K562 (cell line): Measurements from ENCODE around the gene AK5. TPM values are rescaled to one million over a fixed set of nuclear protein-coding genes. Genes with fewer than 3 reads are reported as not detected.

ENCODE experiments used
- ATAC-seq: fragments of 200-7000 bp; cut with Tn5 transposase; 3 replicates; pipeline ENCODE4 v1.9.1; 2020; ENCODE audit warnings: moderate library complexity
- BruUV-seq: library from RNA; stranded (reverse); fragments of 400-500 nt; replicated peaks from 2 replicates; lab custom pipeline; 2021; lab: Mats Ljungman, UMichigan
- CTCF ChIA-PET: fragments of 300-600 bp; formaldehyde crosslinking; extraction: SDS; loops from one replicate; lab custom pipeline; 2021; ENCODE audit warnings: low intra/inter-chr PET ratio; lab: Yijun Ruan, JAX
- POLR2A ChIA-PET: fragments of 300-600, 350-650 bp; sonication (Branson Sonifier 250); formaldehyde crosslinking; extraction: SDS; loops from one replicate; lab custom pipeline; 2021; ENCODE audit warnings: antibody characterized with exemption, inconsistent platforms; lab: Yijun Ruan, JAX
- DNase-seq, 4 experiments: peaks; one replicate each; pipeline versions ENCODE4 v3.0.0 to v3.0.0-alpha.2; 2011 to 2018; ENCODE audit warnings: low spot score in 3 of 4, mixed read lengths in 3 of 4; ENCODE audit errors: extremely low read depth in 1 of 4
- FAIRE-seq: peaks from 2 replicates; lab custom pipeline; 2011; peaks lifted over from hg19 to GRCh38; lab: Jason Lieb, UNC
- H2AFZ ChIP-seq: 2 replicates; pipeline ENCODE4 v1.6.0; 2011; ENCODE audit warnings: low read depth, low read length, control low read depth, inconsistent platforms
- H3K27ac ChIP-seq: fragments of 200-600 bp; 3 replicates; pipeline ENCODE4 v1.8.0; 2011; ENCODE audit warnings: low read depth, mild to moderate bottlenecking, control low read depth, inconsistent platforms, low read length, moderate library complexity, mixed read lengths; ENCODE audit errors: extremely low read depth
- H3K27me3 ChIP-seq, 2 experiments: fragments of 300-600 bp in 1 of 2; 2 replicates in 1 of 2; 3 replicates in 1 of 2; pipeline versions ENCODE4 v1.6.0 to v1.8.0; 2011; ENCODE audit warnings: inconsistent platforms in 2 of 2, low read length in 2 of 2, mild to moderate bottlenecking in 1 of 2, mixed read lengths in 1 of 2, moderate library complexity in 1 of 2; ENCODE audit not compliant: control insufficient read depth in 2 of 2, insufficient read depth in 2 of 2
- H3K36me3 ChIP-seq: fragments of 300-600 bp; 3 replicates; pipeline ENCODE4 v1.8.0; 2011; ENCODE audit warnings: mild to moderate bottlenecking, low read length, inconsistent platforms; ENCODE audit not compliant: control insufficient read depth, insufficient read depth
- H3K4me1 ChIP-seq, 2 experiments: fragments of 200-600 bp in 1 of 2; replicated peaks in 1 of 2; 2 replicates in 1 of 2; 3 replicates in 1 of 2; pipeline versions ENCODE4 v1.5.1 to v1.8.0; 2011; ENCODE audit warnings: inconsistent platforms in 2 of 2, low read length in 2 of 2, mild to moderate bottlenecking in 1 of 2, mixed read lengths in 1 of 2, moderate library complexity in 1 of 2; ENCODE audit not compliant: control insufficient read depth in 2 of 2, insufficient read depth in 2 of 2
- H3K4me2 ChIP-seq: 2 replicates; pipeline ENCODE4 v1.6.1; 2011; ENCODE audit warnings: low read length, control low read depth, inconsistent platforms, mixed read lengths; ENCODE audit not compliant: insufficient read depth
- H3K4me3 ChIP-seq: fragments of 200-600 bp; sonication (generic), shearing (Covaris generic); 2 replicates; pipeline ENCODE4 v1.5.1; 2016; ENCODE audit warnings: control low read depth, inconsistent platforms
- H3K79me2 ChIP-seq: fragments of 200-600 bp; 3 replicates; pipeline ENCODE4 v1.8.0; 2011; ENCODE audit warnings: low read length, inconsistent platforms; ENCODE audit not compliant: control insufficient read depth, insufficient read depth
- H3K9ac ChIP-seq, 2 experiments: 2 replicates each; pipeline versions ENCODE4 v1.6.0 to v1.6.1; 2011; ENCODE audit warnings: low read depth in 2 of 2, low read length in 2 of 2, control low read depth in 1 of 2, inconsistent platforms in 1 of 2, mild to moderate bottlenecking in 1 of 2, mixed read lengths in 1 of 2; ENCODE audit not compliant: insufficient read depth in 1 of 2
- H3K9me1 ChIP-seq: one replicate; pipeline ENCODE4 v1.6.0; 2011; ENCODE audit warnings: inconsistent platforms, mild to moderate bottlenecking, low read length, moderate library complexity; ENCODE audit not compliant: control insufficient read depth, insufficient read depth
- H3K9me3 ChIP-seq: replicated peaks from 2 replicates; pipeline ENCODE4 v1.5.1; 2011; ENCODE audit warnings: low read depth, low read length, inconsistent platforms; ENCODE audit not compliant: control insufficient read depth, insufficient read depth
- H4K20me1 ChIP-seq: replicated peaks from 2 replicates; pipeline ENCODE4 v1.6.1; 2011; ENCODE audit warnings: low read length, inconsistent platforms, mixed read lengths; ENCODE audit not compliant: control insufficient read depth, insufficient read depth
- BRD4 ChIP-seq: fragments of 200-600 bp; sonication (generic); IDR thresholded peaks from 2 replicates; pipeline ENCODE4 v1.6.1; 2017; ENCODE audit warnings: inconsistent platforms
- FOXP1 ChIP-seq: sonication (generic); formaldehyde crosslinking; IDR thresholded peaks from 2 replicates; pipeline ENCODE4 v1.8.0; 2022; ENCODE audit warnings: mild to moderate bottlenecking, missing genetic modification reagents
- TCFL5 ChIP-seq: fragments of 250-450 bp; sonication (Bioruptor Pico); conservative IDR thresholded peaks from 2 replicates; pipeline ENCODE4 v1.6.1; 2021; ENCODE audit warnings: mild to moderate bottlenecking, moderate library complexity, matching md5 sums
- ZNF274 ChIP-seq: IDR thresholded peaks from 2 replicates; pipeline ENCODE4 v1.6.1; 2011; ENCODE audit warnings: low read depth, mild to moderate bottlenecking, low read length, moderate library complexity, borderline replicate concordance
- WGBS: fragments of 100-300 bp; shearing (Covaris generic); methylation state at CpG from one replicate; pipeline ENCODE4 v1.1.6; 2016; ENCODE audit warnings: low coverage, mixed read lengths; ENCODE audit not compliant: insufficient coverage; ENCODE audit errors: missing lambda C conversion rate; 5-methylcytosine and 5-hydroxymethylcytosine counted together
- in situ Hi-C: fragments of 300-500 bp; cut with MboI; formaldehyde crosslinking; loops from 4 replicates; pipeline ENCODE4 v1.15.0; 2018; ENCODE audit warnings: inconsistent platforms, mixed read lengths
- intact Hi-C: fragments of 100-400 bp; cut with micrococcal nuclease; formaldehyde crosslinking; loops from 2 replicates; pipeline ENCODE4 v1.14.2; 2022
- polyA plus RNA-seq, 8 experiments: library from polyadenylated mRNA; depleted of rRNA in 4 of 8; stranded (reverse) in 5 of 8; unstranded in 3 of 8; fragments of >200 nt; fragmentation: Nextera tagmentation in 2 of 8; fragmentation: Illumina TruSeq in 1 of 8; extraction: Ambion mirVana in 2 of 8; extraction: Trizol in 1 of 8; gene quantifications; 2 replicates each; pipeline versions ENCODE4 v1.2.1 to v1.2.3, GENCODE V29; 2011 to 2014; ENCODE audit warnings: inconsistent platforms in 1 of 8, missing spikeins in 1 of 8
- total RNA-seq, 7 experiments: library from RNA; depleted of rRNA in 6 of 7; stranded (reverse); fragments of >200 nt in 6 of 7; fragmentation: Illumina TruSeq in 2 of 7; extraction: Trizol in 2 of 7; gene quantifications; 2 replicates each; pipeline versions ENCODE4 v1.2.1 to v1.2.3, GENCODE V29; 2011 to 2021; ENCODE audit warnings: low replicate concordance in 1 of 7
- TF ChIP-seq, protein P1 (sequence below), 2 experiments: fragments of 450-650 bp; IDR thresholded peaks; 2 replicates each; pipeline ENCODE4 v1.6.1; 2016
- TF ChIP-seq, protein P2 (sequence below): fragments of 250-450 bp; sonication (Bioruptor Pico); IDR thresholded peaks from 2 replicates; pipeline ENCODE4 v1.5.0; 2020; ENCODE audit warnings: mild to moderate bottlenecking, borderline replicate concordance
- TF ChIP-seq, protein P3 (sequence below): sonication (generic); formaldehyde crosslinking; IDR thresholded peaks from 2 replicates; pipeline ENCODE4 v1.8.1; 2023; ENCODE audit warnings: missing genetic modification reagents, mild to moderate bottlenecking, borderline replicate concordance
- TF ChIP-seq, protein P4 (sequence below): fragments of 250-450 bp; sonication (Bioruptor Pico); IDR thresholded peaks from 2 replicates; pipeline ENCODE4 v1.4.0; 2020; ENCODE audit warnings: mild to moderate bottlenecking, moderate library complexity, borderline replicate concordance

Gene AK5
- total and polyA plus RNA-seq, 9 of the 15 experiments (the other 6 are each of a cell fraction or from before 2014, with no cell fraction given) = 0.06 TPM; not detected in 8

DNA sequence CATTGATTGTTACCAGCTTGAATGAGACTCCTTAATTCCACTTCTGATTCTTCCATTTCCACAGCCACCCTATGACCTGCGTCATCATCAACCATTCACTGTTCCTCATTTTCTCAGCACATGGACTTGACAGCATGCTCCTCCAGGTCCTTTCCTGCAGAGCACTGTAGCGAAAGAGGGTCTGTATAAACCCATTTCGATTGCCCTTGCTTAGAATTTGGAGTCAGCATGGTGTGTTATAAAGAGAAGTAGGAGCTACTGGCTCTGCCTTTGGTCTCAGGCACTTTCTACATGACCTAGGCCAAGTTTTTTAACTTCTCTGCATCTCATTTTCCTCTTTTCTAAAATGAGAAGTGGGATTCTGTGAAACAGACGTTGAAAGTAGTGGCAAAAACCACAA, 133.8 kb downstream of the AK5 start:
- POLR2A ChIA-PET = interaction anchor here (0.6 kb wide), 1 partner anchor 19 kb away, joined by 4 read pairs; no protein-coding TSS in a partner anchor
- H3K9ac ChIP-seq = no peak overlapping the region
- TF ChIP-seq BRD4 (no peak), TCFL5 (CRISPR knock-in tag) (no peak), ZNF274 (no peak), FOXP1 (CRISPR knock-in tag) (no peak)
- TF ChIP-seq, protein P1, sequence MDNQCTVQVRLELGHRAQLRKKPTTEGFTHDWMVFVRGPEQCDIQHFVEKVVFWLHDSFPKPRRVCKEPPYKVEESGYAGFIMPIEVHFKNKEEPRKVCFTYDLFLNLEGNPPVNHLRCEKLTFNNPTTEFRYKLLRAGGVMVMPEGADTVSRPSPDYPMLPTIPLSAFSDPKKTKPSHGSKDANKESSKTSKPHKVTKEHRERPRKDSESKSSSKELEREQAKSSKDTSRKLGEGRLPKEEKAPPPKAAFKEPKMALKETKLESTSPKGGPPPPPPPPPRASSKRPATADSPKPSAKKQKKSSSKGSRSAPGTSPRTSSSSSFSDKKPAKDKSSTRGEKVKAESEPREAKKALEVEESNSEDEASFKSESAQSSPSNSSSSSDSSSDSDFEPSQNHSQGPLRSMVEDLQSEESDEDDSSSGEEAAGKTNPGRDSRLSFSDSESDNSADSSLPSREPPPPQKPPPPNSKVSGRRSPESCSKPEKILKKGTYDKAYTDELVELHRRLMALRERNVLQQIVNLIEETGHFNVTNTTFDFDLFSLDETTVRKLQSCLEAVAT (IDR thresholded peaks at IDR 0.05) = no peak
- TF ChIP-seq, protein P2, sequence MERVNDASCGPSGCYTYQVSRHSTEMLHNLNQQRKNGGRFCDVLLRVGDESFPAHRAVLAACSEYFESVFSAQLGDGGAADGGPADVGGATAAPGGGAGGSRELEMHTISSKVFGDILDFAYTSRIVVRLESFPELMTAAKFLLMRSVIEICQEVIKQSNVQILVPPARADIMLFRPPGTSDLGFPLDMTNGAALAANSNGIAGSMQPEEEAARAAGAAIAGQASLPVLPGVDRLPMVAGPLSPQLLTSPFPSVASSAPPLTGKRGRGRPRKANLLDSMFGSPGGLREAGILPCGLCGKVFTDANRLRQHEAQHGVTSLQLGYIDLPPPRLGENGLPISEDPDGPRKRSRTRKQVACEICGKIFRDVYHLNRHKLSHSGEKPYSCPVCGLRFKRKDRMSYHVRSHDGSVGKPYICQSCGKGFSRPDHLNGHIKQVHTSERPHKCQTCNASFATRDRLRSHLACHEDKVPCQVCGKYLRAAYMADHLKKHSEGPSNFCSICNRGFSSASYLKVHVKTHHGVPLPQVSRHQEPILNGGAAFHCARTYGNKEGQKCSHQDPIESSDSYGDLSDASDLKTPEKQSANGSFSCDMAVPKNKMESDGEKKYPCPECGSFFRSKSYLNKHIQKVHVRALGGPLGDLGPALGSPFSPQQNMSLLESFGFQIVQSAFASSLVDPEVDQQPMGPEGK = no peak
- TF ChIP-seq, protein P3, sequence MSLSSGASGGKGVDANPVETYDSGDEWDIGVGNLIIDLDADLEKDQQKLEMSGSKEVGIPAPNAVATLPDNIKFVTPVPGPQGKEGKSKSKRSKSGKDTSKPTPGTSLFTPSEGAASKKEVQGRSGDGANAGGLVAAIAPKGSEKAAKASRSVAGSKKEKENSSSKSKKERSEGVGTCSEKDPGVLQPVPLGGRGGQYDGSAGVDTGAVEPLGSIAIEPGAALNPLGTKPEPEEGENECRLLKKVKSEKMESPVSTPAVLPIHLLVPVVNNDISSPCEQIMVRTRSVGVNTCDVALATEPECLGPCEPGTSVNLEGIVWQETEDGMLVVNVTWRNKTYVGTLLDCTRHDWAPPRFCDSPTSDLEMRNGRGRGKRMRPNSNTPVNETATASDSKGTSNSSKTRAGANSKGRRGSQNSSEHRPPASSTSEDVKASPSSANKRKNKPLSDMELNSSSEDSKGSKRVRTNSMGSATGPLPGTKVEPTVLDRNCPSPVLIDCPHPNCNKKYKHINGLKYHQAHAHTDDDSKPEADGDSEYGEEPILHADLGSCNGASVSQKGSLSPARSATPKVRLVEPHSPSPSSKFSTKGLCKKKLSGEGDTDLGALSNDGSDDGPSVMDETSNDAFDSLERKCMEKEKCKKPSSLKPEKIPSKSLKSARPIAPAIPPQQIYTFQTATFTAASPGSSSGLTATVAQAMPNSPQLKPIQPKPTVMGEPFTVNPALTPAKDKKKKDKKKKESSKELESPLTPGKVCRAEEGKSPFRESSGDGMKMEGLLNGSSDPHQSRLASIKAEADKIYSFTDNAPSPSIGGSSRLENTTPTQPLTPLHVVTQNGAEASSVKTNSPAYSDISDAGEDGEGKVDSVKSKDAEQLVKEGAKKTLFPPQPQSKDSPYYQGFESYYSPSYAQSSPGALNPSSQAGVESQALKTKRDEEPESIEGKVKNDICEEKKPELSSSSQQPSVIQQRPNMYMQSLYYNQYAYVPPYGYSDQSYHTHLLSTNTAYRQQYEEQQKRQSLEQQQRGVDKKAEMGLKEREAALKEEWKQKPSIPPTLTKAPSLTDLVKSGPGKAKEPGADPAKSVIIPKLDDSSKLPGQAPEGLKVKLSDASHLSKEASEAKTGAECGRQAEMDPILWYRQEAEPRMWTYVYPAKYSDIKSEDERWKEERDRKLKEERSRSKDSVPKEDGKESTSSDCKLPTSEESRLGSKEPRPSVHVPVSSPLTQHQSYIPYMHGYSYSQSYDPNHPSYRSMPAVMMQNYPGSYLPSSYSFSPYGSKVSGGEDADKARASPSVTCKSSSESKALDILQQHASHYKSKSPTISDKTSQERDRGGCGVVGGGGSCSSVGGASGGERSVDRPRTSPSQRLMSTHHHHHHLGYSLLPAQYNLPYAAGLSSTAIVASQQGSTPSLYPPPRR (CRISPR knock-in tag) = no peak
- TF ChIP-seq, protein P4, sequence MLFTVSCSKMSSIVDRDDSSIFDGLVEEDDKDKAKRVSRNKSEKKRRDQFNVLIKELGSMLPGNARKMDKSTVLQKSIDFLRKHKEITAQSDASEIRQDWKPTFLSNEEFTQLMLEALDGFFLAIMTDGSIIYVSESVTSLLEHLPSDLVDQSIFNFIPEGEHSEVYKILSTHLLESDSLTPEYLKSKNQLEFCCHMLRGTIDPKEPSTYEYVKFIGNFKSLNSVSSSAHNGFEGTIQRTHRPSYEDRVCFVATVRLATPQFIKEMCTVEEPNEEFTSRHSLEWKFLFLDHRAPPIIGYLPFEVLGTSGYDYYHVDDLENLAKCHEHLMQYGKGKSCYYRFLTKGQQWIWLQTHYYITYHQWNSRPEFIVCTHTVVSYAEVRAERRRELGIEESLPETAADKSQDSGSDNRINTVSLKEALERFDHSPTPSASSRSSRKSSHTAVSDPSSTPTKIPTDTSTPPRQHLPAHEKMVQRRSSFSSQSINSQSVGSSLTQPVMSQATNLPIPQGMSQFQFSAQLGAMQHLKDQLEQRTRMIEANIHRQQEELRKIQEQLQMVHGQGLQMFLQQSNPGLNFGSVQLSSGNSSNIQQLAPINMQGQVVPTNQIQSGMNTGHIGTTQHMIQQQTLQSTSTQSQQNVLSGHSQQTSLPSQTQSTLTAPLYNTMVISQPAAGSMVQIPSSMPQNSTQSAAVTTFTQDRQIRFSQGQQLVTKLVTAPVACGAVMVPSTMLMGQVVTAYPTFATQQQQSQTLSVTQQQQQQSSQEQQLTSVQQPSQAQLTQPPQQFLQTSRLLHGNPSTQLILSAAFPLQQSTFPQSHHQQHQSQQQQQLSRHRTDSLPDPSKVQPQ (CRISPR knock-in tag) = no peak

More for the DNA sequence above, 133.8 kb downstream of the AK5 start:
- Histone ChIP-seq H3K9me3 (no peaks in the 10 kb centered on the region), H3K36me3 (no peaks in the 10 kb centered on the region), H3K27ac (no peak overlapping the region), H3K4me2 (no peak overlapping the region), H3K27me3 (0 out of 5 replicates have a peak, but pooled peaks cover 0 to 2% of the 10 kb centered on the region in 2 experiments), H3K79me2 (no peaks in the 10 kb centered on the region), H4K20me1 (no peaks in the 10 kb centered on the region), H3K4me1 (no peaks in the 10 kb centered on the region), H3K4me3 (no peak overlapping the region), H2AFZ (no peak overlapping the region), H3K9me1 (no peaks in the 10 kb centered on the region)
- CTCF ChIA-PET = no interaction called here
- no TSS peak for BruUV-seq
- 0% methylated on average over 4 of the region's 4 CpGs for WGBS
- ATAC-seq = no peak
- DNase-seq = no peak
- in situ Hi-C loops = no loop called here
- FAIRE-seq = no peak
- intact Hi-C loops = loop anchor here (5.0 kb wide), 1 partner anchor 268 kb away; no protein-coding TSS in a partner anchor
